Superior temporal gyrus (tissue), 1 donor: ENCODE data around the gene C11orf54.
"Not testable (repeated sequence)": the region's sequence is repeated elsewhere in the genome, so short reads cannot be mapped to it uniquely, and the experiment has no call there.

Experiments
- DNase-seq: peaks from one replicate; pipeline ENCODE4 v3.0.0-alpha.2; 2016; ENCODE audit errors: extremely low spot score

C11orf54 gene

GRCh38 chr11:93766504-93766903, 25.0 kb downstream of the C11orf54 start:
- no peak for DNase-seq

DNA sequence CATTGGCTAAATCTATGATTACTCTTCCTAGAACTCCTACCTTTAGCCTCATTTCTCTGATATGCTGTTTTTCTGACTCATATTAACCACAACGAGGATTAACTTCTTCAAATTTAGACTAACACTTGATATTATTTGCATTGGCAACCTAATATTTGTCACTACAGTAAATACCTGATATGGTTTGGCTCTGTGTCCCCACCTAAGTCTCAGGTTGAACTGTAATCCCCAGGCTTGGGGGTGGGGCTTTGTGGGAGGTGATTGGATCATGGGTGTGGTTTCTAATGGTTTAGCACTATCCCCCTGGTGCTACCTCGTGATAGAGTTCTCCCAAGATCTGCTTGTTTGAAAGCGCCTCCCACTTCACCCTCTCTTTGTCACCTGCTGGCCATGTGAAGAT, 25.5 kb downstream of the C11orf54 start:
- DNase-seq: no peak

DNA sequence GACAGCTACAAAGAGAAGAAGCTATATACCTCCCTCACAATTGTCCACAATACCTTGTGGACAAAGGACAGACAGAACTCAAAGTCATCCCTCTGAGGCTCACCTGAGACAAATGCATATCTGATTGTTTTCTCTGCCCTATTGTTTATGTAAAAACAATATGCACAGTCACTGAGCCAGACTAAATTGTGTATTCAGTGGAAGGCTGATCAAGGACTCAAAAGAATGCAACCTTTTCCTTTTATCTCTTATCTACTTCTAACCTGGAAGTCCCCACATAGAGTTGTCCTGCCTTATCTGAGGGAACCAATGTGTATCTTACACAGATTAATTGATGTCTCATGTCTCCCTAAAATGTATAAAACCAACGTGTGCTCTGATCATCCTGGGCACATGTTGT, 28.7 kb downstream of the C11orf54 start:
- DNase-seq: no peak

- DNase-seq: no peak
Measured at GRCh38 chr11:93772123-93772522, 30.7 kb downstream of the C11orf54 start.

DNA sequence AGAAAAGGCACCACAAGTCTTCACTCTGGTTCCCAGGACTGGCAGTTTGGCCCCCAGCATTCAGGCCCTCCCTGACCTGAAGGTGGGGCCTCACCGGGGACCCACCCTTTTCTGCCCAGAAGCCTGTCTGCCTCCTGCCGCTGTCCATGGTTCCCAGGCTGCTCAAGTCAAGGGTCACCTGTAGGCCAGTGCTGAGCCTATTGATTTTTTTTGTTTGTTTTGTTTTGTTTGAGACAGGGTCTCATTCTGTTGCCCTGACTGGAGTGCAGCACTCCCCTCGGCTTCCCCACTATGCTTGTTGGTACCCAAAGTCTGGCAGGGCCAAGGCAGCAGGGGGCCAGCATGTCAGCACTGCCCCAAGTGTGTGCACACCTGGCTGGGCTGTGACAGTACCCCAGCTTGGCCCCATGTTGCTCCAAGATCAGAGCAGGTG, 31.6 kb downstream of the C11orf54 start:
- DNase-seq: no peak

- no peak for DNase-seq
Measured at GRCh38 chr11:93773601-93774200, 32.2 kb downstream of the C11orf54 start.

- not testable (repeated sequence) for DNase-seq
Measured at GRCh38 chr11:93774560-93774959, 33.1 kb downstream of the C11orf54 start.

GRCh38 chr11:93775289-93775688, 33.8 kb downstream of the C11orf54 start:
- no peak for DNase-seq

DNA sequence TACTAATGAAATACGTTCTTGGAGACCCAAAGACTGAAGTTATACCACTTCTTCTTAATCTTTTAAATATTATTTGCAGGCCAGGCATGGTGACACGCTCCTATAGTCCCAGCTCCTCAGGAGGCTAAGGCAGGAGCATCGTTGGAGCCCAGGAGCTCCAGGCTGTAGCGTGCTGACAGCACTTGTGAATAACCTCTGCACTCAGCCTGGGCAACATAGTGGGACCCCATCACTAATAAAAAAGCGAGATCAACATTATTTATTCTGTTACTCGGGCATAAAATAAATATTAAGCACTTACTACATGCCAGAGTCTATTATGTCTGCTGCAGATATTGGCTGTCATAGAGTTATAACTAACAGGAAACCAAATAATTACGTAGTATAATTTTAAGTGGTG, 41.9 kb downstream of the C11orf54 start:
- DNase-seq: no peak

GRCh38 chr11:93783765-93784144, 42.3 kb downstream of the C11orf54 start:
- no peak for DNase-seq

- DNase-seq: peak; percentile 99
Measured at GRCh38 chr11:93784145-93784934, 42.9 kb downstream of the C11orf54 start, which contains the start of gene MED17. TSS of gene MED17 (plus strand) at chr11:93784282. CDS start at chr11:93784514, 232 bp downstream.

DNA sequence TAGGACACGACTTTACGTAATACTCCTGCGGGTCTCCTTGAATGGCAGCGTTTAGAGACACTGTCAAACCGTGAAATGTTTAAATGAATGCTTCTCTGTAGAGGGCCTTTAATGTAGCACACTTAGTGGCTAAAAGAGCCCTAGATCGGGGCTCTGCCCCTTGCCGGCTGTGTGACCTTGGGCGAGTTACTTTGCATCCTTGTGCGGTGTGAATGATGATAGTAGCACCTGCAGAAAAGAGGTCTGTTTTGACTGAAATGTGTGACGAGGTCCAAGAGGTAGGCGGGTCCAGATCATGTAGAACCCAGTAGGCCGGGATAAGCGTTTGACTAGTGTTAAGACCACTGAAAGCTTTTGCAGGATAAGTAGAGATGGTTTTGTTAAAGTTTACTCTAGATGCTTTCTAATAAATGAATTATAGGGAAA, 43.5 kb downstream of the C11orf54 start:
- DNase-seq: no peak

- no peak for DNase-seq
Measured at GRCh38 chr11:93791493-93791892, 50.0 kb downstream of the C11orf54 start.

GRCh38 chr11:93796441-93797231, 55.2 kb downstream of the C11orf54 start:
- DNase-seq: no peak

DNA sequence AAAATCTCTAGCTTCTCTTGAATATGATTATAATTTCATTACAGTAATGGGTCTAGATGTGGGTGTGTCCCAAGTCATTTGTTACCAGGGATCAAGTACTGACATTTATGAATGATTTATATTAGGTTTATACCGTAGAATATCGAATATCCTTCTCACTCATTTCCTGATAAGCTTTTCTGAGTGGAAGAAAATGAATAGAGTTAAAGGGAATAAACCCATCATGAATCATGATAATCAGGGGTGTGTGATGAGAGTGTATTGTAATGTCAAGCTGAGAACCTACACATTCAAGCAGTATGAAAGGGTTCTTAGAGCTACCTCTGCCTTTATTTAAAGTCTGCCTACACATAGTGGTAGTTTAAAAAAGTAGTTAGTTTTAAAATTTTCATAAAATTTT, 59.9 kb downstream of the C11orf54 start:
- no peak for DNase-seq

GRCh38 chr11:93804879-93805278, 63.4 kb downstream of the C11orf54 start:
- DNase-seq: no peak

DNA sequence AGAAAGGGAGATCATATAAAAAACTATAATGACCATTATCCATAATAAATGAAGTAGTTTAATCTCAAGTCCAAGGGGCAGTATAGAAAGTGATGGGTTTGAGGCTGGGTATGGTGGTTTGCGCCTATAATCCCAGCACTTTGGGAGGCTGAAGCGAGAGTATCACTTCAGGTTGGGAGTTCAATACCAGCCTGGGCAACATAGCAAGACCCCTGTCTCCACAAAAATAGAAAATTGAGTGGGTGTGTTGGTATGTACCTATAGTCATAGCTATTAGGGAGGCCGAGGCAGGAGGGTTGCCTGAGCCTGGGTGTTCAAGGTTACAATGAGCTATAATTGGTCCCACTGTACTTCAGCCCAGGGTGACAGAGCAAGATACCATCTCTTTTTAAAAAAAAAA, 66.5 kb downstream of the C11orf54 start:
- DNase-seq: no peak

- DNase-seq: no peak
Measured at GRCh38 chr11:93813974-93814373, 72.5 kb downstream of the C11orf54 start.
